ENCODE data around the gene GOLGA2.

GOLGA2 gene

DNA sequence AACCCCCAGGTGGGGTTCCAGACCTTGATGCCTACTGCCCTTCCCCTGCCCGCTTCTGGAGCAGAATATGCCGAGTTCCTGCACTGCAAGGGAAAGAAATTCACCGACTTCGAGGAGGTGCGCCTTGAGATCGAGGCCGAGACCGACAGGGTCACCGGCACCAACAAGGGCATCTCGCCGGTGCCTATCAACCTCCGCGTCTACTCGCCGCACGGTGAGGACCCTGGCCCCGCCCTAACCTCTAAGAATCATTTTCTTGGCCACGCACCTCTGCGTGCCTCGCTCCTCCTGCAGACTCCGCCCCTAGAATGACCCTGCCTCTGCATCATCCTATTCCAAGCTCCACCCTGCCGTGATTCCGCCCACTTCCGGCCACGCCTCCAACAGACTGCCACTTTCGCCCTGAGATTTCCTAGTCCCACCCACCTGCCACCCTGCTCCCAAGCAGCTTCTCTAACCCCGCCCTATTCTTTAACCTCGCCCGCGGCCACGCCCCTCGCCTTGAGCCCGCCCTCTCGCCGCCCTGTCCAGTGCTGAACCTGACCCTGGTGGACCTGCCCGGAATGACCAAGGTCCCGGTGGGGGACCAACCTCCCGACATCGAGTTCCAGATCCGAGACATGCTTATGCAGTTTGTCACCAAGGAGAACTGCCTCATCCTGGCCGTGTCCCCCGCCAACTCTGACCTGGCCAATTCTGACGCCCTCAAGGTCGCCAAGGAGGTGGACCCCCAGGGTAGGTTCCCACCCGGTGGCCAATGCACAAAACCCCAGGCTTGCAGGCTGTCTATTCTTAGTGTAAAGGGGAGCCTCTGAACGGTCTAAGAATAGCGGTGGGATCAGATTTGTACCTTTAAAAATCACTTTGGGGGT, 57.1 kb downstream of the GOLGA2 start:
- no peak overlapping the region for H3K4me3 ChIP-seq (ENCODE audit: low read depth, low read length)
- H3K36me3 ChIP-seq (ENCODE audit: insufficient read depth, low read length) = no peaks in the 10 kb centered on the region
- H2AFZ ChIP-seq (ENCODE audit: low read length, unreplicated experiment) = no peak overlapping the region
- no peaks in the 10 kb centered on the region for H3K27me3 ChIP-seq (ENCODE audit: insufficient read depth, low read length)
- H3K27ac ChIP-seq (ENCODE audit: low read depth, low read length) = no peak overlapping the region
- peaks cover 28% of the 10 kb centered on the region for H3K4me1 ChIP-seq (ENCODE audit: control insufficient read depth, insufficient read depth, low read length, unreplicated experiment)
- no peaks in the 10 kb centered on the region for H3K79me2 ChIP-seq (ENCODE audit: control insufficient read depth, insufficient read depth, low read length, unreplicated experiment)

GRCh38 chr9:128218172-128218517, 57.7 kb downstream of the GOLGA2 start:
- Histone ChIP-seq H3K27ac (ENCODE audit: low read depth, low read length) (no peak overlapping the region), H3K4me3 (ENCODE audit: low read depth, low read length) (no peak overlapping the region), H2AFZ (ENCODE audit: low read length, unreplicated experiment) (no peak overlapping the region)

DNA sequence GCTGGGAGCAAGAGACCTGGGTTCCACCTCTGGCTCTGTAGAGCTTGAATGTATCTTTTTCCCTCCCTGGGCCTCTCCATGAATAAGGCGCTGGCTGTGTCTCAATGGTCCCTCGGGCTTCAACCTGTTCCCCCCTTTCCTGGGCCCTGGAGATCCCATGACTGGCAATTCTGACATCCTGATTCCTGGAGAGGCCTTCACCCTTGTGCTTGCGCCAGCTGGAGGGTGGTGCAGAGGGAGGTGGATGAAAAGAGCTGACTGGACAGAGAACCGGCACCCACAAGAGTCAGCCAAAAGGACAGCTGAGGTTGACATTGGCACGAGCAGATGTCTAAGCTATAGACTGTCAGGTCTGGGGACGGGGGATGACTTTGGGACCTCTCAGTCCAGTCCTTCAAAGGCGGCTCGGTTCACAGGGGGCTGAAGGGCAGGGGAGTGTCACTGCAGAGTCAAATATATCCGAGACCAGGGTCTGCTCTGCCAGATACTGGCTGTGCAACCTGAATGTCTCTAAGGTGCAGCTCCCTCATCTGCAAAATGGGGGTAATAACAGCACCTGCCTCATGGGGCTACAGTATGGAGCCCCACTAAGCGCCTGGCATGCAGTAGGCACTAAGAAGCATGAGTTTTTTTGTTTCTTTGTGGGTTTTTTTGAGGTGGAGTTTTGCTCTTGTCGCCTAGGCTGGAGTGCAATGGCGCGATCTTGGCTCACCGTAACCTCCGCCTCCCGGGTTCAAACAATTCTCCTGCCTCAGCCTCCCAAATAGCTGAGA, 58.8 kb downstream of the GOLGA2 start:
- Histone ChIP-seq H3K27me3 (ENCODE audit: insufficient read depth, low read length) (no peaks in the 10 kb centered on the region), H3K79me2 (ENCODE audit: control insufficient read depth, insufficient read depth, low read length, unreplicated experiment) (no peaks in the 10 kb centered on the region), H2AFZ (ENCODE audit: low read length, unreplicated experiment) (no peak overlapping the region), H3K36me3 (ENCODE audit: insufficient read depth, low read length) (no peaks in the 10 kb centered on the region), H3K4me3 (ENCODE audit: low read depth, low read length) (no peak overlapping the region), H3K27ac (ENCODE audit: low read depth, low read length) (peak overlapping the region; percentile 55), H3K4me1 (ENCODE audit: control insufficient read depth, insufficient read depth, low read length, unreplicated experiment) (peaks cover 28% of the 10 kb centered on the region)

More at GRCh38 chr9:128218172-128218517, 57.7 kb downstream of the GOLGA2 start:
- H3K4me1 ChIP-seq (ENCODE audit: control insufficient read depth, insufficient read depth, low read length, unreplicated experiment) = peaks cover 28% of the 10 kb centered on the region
- H3K79me2 ChIP-seq (ENCODE audit: control insufficient read depth, insufficient read depth, low read length, unreplicated experiment) = no peaks in the 10 kb centered on the region
- H3K36me3 ChIP-seq (ENCODE audit: insufficient read depth, low read length) = no peaks in the 10 kb centered on the region
- no peaks in the 10 kb centered on the region for H3K27me3 ChIP-seq (ENCODE audit: insufficient read depth, low read length)

- H3K27ac ChIP-seq (ENCODE audit: low read depth, low read length) = peak overlapping the region; percentile 55
- peaks cover 28% of the 10 kb centered on the region for H3K4me1 ChIP-seq (ENCODE audit: control insufficient read depth, insufficient read depth, low read length, unreplicated experiment)
- H3K4me3 ChIP-seq (ENCODE audit: low read depth, low read length) = no peak overlapping the region
- H3K27me3 ChIP-seq (ENCODE audit: insufficient read depth, low read length) = no peaks in the 10 kb centered on the region
- H3K36me3 ChIP-seq (ENCODE audit: insufficient read depth, low read length) = no peaks in the 10 kb centered on the region
- H2AFZ ChIP-seq (ENCODE audit: low read length, unreplicated experiment) = no peak overlapping the region
- no peaks in the 10 kb centered on the region for H3K79me2 ChIP-seq (ENCODE audit: control insufficient read depth, insufficient read depth, low read length, unreplicated experiment)
Measured at GRCh38 chr9:128215491-128216409, 60.1 kb downstream of the GOLGA2 start.

GRCh38 chr9:128214571-128215490, 61.0 kb downstream of the GOLGA2 start:
- no peaks in the 10 kb centered on the region for H3K27me3 ChIP-seq (ENCODE audit: insufficient read depth, low read length)
- H2AFZ ChIP-seq (ENCODE audit: low read length, unreplicated experiment) = no peak overlapping the region
- H3K4me1 ChIP-seq (ENCODE audit: control insufficient read depth, insufficient read depth, low read length, unreplicated experiment) = peaks cover 28% of the 10 kb centered on the region
- peak overlapping the region; percentile 55 for H3K27ac ChIP-seq (ENCODE audit: low read depth, low read length)
- no peaks in the 10 kb centered on the region for H3K79me2 ChIP-seq (ENCODE audit: control insufficient read depth, insufficient read depth, low read length, unreplicated experiment)
- H3K4me3 ChIP-seq (ENCODE audit: low read depth, low read length) = no peak overlapping the region
- H3K36me3 ChIP-seq (ENCODE audit: insufficient read depth, low read length) = no peaks in the 10 kb centered on the region

- Histone ChIP-seq H3K36me3 (ENCODE audit: insufficient read depth, low read length) (no peaks in the 10 kb centered on the region), H3K4me1 (ENCODE audit: control insufficient read depth, insufficient read depth, low read length, unreplicated experiment) (peaks cover 28% of the 10 kb centered on the region), H2AFZ (ENCODE audit: low read length, unreplicated experiment) (no peak overlapping the region), H3K4me3 (ENCODE audit: low read depth, low read length) (no peak overlapping the region), H3K27ac (ENCODE audit: low read depth, low read length) (no peak overlapping the region), H3K27me3 (ENCODE audit: insufficient read depth, low read length) (no peaks in the 10 kb centered on the region), H3K79me2 (ENCODE audit: control insufficient read depth, insufficient read depth, low read length, unreplicated experiment) (no peaks in the 10 kb centered on the region)
Measured at GRCh38 chr9:128213746-128214497, 61.9 kb downstream of the GOLGA2 start.

GRCh38 chr9:128211981-128212281, 63.9 kb downstream of the GOLGA2 start:
- no peaks in the 10 kb centered on the region for H3K27me3 ChIP-seq (ENCODE audit: insufficient read depth, low read length)
- no peaks in the 10 kb centered on the region for H3K36me3 ChIP-seq (ENCODE audit: insufficient read depth, low read length)
- no peak overlapping the region for H3K27ac ChIP-seq (ENCODE audit: low read depth, low read length)
- H2AFZ ChIP-seq (ENCODE audit: low read length, unreplicated experiment) = no peak overlapping the region
- peaks cover 25% of the 10 kb centered on the region for H3K4me1 ChIP-seq (ENCODE audit: control insufficient read depth, insufficient read depth, low read length, unreplicated experiment)
- H3K4me3 ChIP-seq (ENCODE audit: low read depth, low read length) = no peak overlapping the region
- no peaks in the 10 kb centered on the region for H3K79me2 ChIP-seq (ENCODE audit: control insufficient read depth, insufficient read depth, low read length, unreplicated experiment)

- Histone ChIP-seq H3K79me2 (ENCODE audit: control insufficient read depth, insufficient read depth, low read length, unreplicated experiment) (no peaks in the 10 kb centered on the region), H3K4me3 (ENCODE audit: low read depth, low read length) (no peak overlapping the region), H3K27me3 (ENCODE audit: insufficient read depth, low read length) (no peaks in the 10 kb centered on the region), H2AFZ (ENCODE audit: low read length, unreplicated experiment) (no peak overlapping the region), H3K4me1 (ENCODE audit: control insufficient read depth, insufficient read depth, low read length, unreplicated experiment) (peaks cover 19% of the 10 kb centered on the region), H3K27ac (ENCODE audit: low read depth, low read length) (no peak overlapping the region), H3K36me3 (ENCODE audit: insufficient read depth, low read length) (no peaks in the 10 kb centered on the region)
Measured at GRCh38 chr9:128211186-128211980, 64.4 kb downstream of the GOLGA2 start.
